Epidermal melanocyte (primary cell): ENCODE data around the gene MAML3.

Experiments
- DNase-seq: peaks from one replicate; pipeline ENCODE4 v3.0.0; 2011; ENCODE audit warnings: low spot score; ENCODE audit not compliant: insufficient read length

The MAML3 gene

DNA sequence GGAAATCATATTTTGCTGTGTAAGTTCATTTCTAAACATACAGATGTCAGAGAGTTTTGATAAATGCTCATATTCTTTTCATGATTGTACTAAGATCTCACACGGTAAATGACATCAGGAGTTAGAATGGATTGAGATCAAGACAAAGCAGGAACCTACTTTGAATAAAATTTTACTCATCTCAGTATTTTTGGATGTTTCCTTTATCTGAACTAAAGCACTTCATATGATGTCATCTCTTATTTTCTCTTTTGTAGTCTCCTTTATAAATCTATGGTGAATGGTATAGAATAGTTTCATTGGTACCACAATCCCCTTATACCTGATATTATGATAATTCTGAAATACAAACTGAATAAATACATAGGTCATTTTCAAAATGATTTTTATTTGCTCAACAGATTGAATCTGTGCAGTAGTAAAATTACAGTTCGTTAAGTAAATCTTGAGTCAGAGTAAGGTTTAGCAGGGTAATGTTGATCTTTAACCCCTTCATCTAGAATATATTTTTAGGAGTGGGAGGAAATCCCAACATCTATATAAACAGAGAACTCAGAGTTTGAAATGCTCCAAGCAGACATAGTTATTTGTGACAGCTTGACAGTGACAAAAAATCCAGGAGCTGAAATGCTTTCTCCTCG is 308.4 kb downstream of the MAML3 start:
- DNase-seq, result no peak

DNA sequence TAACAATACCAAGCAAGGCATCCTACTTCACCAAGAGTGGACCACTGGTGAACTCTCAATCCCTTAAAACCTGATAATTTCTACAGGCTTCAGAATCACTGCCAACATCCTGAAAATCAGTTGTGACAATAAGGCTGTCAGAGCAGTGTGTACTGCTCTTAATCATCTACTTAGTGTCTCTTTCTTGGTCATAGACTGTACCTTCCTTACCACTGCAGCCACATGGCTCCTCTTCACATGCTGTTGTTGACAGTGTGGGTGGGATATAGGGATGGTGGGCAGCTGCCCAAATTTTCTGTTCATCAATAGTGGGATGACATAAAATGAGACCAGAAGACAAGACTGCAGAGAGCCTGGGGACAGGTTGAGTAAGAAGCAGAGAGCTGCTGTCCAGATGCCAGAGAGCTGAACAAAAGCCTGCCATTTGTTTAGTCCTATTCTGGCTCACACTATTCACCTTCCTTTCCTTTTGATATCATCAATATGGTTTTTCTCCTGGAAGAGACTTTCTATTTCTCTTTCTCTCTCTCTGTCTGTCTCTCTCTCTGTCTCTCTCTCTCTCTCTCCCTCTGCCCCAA is 309.4 kb downstream of the MAML3 start:
- no peak for DNase-seq

DNA sequence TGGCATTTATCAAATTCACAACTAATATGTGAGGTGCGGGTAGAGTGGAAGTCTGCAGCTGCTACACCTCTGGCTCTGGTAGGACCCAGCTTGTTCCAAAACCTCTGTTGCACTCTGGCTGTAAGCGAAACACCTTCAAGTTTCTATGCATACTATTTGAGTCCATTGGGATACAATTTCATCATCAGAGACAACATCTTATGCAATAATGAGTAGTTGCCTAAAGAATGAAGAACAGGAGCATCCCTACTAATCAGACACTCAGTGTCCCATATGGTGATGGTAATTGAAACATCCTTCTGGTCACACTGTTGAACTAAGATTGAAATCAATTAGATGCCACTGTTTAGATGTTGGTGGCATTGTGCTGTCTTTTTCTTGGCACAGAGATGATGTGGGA is 309.9 kb downstream of the MAML3 start:
- no peak for DNase-seq

DNA sequence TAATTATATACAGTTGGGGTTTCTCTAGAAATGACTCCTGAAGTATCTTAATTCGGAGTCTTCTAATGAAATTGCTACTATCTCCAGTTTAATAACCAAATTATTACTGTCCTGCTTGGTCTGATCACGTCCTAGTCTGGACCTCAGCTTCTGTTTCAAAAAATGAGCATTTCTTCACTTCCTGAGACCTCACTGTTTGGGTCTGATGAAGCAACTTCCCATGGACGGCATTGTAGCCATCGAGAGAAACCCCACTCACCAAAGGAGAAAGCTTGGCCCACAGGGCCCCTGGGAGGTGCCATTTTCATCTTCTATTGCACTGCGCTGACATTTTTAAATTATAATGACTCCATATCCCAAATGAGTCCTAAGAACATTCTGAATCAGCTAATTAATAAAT is 310.3 kb downstream of the MAML3 start:
- no peak for DNase-seq

DNA sequence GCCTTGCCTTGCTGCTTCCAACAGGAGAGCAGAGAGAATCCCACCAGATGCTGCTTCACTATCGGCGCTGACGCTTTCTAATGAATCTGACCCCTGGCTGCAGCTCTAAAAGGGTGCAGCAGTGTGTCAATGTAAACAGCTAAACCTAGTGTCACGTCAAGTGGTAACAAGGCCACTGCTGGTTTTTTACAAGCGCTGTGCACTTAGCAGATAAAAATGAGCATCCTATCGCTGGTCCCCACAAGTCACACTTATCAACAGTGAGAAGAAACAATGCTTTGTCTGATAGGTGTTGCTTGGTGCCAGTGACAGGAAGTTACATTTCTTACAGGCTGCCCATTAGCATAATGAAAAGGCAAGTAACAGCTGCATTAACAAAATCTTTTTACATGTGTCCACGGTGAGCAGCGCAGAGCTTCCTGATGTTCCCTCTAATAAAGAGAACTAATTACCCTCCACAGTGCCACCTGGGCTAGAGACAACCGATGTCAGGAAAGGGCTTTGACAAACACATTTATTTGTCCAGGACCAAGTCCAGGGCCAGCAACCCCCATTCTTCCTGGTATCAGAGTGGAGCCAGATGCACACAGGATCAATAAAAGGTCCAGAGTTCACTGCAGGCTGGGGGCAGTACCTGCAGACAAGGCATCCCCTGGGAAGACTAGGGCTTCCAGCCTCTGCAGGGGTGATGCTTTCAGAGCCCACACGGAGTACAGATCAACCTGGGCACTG is 312.4 kb downstream of the MAML3 start:
- no peak for DNase-seq

DNA sequence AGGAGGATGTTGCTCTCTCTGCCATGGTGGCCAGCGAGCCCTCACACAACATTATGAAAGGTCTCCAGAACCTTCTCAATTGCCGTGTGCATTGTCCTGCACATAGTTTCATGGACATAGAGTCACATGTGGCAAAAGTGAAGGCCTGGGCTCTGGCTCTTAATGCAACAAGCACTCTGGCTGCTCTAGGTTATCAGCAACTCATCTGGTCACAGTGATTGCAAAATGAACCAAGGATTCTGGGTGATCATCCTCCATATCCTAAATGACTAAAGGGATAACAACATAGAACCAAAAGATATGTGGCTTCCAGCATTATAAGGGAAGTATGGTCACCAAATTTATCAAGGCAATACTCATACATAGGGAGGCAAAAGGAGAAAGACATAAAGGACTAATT is 313.2 kb downstream of the MAML3 start:
- no peak for DNase-seq

DNA sequence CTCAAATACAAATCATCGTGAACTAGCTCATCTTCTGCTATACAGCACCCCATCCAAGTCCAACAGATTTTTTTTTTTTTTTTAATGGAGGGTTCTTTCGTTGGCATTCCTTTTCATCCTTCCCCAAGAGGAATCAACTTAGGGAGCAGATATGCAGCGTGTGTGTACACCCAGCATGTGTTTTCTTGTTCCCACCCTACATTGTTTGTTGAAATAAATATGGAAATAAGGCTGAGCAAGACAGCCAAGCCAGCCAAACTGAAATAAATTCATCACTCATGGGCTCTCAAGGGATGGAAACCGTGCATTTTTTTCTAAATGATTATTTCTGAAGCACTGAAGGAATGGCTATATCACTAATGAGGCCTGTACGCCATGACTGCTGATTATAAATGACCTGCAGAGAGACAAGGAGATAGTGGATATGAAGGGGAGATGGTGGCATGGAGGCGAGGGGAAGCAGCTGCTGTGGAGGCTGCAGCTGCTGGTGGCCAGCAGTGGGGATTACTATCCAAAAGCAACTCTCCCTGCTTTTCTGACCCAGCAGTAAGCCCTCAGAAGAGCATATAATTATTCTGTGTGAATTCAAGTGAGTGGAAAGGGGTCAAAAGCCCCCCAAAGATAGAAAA is 314.5 kb downstream of the MAML3 start:
- no peak for DNase-seq

DNA sequence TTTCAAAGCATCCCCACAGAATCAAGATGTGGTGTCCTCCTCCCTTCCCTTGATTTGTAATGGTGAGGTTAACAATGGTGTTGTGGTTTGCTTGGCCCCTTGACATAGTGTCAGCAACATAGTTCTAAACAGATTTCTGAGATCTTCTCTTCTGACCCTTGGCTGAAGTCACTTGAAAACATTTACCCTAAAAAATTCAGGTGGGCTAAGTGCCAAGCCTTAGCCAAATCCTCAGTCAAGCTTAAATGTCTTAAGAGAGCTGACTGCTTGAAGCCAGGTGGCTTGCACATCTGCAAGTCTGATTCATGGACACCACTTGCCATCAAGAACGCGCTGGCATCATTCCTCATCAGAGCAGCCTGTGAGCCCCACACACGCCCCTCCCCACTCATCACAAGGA is 315.2 kb downstream of the MAML3 start:
- DNase-seq, result no peak

DNA sequence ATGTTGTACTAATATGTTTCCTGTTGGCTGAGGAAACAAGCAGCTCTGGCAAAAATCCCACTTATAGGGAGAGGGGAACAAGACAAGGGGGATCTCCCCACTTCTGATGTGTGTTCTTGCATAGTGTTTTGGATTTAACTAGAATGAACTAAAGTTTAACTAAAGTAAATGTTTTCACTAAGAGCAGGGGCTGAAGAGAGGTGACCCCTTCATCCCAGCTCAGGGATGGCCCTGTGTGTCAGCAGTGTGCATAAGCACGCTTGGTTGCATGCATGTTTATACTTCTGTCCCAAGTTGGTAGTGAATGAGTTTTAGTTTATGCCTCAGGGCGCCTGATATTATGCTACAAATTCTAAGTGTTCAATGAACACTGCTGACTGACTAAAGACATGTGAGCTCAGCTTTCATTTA is 319.0 kb downstream of the MAML3 start:
- peak; percentile 65 for DNase-seq

DNA sequence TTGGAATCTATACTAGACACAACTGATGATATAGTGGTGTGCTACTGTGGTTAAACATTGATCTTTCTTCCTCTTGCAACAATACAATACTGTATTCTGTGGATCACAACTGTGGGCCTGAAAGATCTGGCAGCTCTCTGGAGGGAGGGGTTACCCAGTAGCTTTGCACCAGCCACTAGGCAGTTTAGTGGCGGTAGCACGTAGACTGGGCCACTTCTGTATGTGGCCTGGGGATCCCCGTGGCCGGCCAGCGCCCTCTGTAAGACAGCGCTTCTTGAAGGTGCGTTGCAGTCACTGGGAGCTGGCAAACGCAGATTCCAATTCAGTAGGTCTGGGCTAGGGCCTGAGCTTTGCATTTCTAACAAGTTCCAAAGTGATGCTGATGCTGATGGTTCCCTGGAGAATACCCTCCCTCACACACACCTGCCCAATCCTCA is 319.7 kb downstream of the MAML3 start:
- DNase-seq, result no peak

DNA sequence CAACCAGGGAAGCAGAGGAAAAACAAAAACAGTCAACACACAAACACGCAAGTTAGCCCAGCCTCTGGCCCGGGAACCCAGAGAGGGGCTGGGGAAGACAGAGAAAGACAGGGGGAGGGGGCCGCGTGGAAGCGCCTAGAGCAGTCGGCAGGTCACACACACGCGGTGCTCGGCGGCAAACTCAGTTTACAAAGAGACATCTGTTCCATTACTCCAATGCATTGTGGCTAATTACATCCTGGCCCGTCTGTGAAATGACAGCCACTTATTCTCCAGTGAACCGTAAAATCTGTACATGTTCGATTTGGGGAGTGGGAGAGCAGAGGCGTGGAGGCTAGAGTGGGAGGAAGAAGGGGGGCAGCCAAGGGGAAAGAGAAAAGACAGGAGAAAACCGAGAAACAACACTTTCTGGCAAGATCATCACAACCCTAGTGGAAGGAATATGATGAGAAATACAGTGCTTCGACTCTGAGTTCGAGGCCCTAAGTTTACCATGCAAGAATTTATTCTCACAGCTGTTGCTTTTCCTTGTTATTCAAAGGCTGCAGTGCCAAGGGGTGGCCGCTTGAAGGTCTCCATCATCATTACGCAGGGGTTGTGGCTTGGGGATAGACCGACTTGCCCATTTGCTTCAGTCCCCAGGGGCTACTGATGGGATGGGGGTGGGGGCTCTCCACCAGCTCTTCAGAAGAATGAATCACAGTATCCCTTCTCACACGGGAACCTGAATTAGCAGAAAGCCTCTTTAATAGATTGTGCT is 320.7 kb downstream of the MAML3 start:
- DNase-seq, result no peak

DNA sequence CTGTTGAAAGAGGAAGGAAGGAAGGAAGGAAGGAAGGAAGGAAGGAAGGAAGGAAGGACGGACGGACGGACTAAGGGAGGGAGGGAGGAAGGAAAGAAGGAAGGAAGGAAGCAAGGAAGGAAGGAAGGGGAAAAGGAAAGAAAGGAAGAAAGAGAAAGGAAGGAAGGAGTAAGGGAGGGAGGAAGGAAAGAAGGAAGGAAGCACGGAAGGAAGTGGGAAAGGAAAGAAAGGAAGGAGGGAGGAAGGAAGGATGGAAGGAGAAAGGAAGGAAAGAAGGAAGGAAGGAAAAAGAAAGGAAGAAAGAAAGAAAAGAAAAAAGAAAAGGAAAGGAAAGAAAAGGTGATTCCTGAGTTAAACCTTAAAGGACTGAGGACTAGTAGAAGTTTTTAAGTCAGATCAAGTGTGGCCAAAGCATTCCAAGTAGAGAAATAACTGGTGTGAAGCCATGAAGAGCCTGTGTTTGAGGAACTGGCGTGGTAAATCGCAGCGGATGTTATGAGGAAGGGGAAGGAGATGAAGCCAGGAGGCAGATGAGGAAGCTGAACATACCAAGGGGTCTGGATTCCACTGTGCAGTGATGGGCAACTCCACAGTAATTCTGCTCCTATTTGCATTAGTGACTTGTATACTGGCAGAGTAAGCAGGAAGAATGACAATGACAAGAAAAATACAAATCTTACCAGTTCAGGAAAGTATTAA is 324.9 kb downstream of the MAML3 start:
- DNase-seq, result no peak

DNA sequence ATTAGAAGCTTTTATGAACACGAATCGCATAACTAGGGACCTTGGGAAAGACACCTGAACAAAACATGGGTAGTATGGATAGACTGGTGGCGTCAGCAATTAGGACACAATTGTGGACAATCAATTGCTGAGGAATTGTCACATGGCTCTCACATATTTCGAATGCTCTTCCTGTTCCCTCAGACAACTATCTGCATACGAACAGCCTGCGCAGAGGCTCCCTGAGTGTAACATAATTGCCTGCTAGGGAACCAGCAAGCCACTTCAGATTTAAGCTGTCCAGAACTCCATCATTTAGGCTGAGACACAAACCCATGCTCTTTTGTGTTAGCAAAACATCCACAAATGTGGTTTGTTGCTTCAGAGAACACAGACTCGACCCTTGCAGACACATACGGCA is 327.6 kb downstream of the MAML3 start:
- no peak for DNase-seq

DNA sequence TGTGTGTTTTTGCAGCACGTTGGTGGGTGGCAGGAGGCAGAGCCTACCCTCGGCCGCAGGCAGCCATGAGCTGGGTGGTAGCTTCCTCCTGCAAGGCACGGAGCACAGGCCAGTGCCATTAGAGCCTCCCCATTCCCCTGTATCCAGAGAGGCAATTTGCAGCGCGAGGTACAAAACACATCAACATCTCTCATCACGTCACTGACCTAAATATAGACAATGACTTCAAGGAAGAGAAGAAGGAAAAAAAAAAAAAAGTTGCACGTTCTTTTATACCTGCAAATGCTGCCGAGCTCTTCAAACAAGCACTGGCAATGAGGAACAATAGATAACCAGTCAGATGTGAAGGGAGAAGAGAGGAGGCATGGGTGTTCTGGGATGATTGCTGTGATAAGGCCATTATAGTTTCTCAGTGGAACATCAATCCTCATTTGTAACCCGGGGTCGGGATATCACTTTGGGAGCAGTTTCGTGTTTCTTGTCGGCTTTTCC is 328.4 kb downstream of the MAML3 start:
- no peak for DNase-seq

DNA sequence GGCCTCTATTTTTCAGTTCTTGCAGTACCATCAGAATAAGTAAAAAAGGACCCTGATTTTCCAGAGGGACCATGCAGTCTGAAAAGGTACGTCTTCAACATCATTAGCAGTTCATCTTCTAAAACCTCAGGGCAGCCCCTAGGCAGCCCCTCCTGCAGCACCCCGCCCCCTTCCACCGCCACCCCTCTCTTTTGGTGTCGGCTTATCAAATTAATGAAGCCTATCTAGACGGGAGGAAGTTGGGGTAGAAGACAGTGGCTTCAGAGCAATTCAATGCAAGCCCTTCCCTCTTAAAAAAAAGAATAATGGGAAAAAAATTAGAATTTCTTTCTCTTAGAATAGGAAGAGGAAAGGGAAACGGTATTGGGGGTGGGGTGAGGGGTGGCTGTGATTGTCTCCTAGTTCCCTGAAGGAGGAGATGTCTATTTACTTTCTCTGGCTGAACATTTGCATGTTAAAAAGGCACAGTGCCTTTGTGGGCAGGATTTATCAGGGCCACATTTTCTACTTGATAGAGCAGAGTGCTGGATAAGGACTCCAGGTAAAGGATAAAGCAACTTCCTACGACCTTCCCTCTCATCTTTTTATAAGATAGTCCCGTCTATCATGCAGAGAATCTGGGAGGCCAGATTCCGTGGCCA is 329.0 kb downstream of the MAML3 start:
- DNase-seq, result no peak

DNA sequence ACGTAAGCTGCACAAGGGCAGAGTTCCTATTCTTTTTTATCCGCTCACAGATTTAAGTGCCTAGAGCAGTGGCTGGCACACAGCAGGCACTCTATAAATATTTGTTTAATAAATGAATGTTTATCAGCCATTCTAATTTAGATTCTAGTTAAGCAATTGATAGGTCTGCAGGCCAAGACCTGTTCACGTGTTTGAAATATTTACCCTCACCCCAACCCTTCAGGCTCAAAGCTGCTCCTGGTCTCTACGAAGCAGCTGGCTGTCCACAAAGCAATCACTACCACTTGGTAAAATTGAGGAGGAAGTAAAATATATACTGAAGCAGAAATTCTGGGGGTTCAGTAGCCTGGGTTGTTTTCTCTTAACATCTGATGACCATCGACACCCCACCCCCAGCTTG is 330.2 kb downstream of the MAML3 start:
- DNase-seq, result no peak

DNA sequence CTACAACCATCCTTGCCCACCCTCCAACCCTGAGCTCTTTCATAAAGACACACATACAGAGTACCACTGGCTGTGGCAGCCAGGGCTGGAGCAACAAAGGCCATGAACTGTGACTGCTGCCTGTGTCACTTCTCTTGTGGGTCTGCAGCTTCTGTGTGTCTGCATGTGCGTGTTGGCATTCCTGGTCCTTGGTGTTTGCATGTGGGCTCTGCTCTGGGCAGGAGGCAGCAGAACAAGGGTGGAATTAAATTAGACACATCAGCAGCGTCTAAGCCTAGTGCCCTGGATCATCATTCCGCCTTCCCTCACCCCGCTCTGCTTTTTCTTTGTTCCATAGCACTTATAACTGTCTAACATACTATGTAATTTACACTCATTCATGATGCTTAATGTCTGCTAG is 330.6 kb downstream of the MAML3 start:
- no peak for DNase-seq

DNA sequence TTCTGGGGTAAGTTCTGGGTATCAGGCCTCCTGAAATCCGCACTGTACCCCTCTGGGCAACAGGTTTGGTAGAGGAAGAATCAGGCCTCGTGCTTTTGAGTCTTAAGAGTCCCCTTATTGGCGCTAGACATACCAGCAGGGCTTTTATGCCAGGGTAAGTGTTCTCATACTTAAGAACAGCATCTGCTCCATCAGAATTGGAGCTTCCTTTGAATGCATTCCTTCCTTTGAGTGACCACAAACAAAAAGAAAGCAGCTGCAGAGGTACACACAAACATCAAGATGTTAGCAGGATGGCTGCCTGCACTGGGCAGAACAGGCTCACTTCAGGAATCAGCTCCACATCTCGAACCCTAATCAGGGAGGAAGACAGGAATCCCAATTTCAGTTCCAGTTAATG is 331.6 kb downstream of the MAML3 start:
- DNase-seq, result no peak

DNA sequence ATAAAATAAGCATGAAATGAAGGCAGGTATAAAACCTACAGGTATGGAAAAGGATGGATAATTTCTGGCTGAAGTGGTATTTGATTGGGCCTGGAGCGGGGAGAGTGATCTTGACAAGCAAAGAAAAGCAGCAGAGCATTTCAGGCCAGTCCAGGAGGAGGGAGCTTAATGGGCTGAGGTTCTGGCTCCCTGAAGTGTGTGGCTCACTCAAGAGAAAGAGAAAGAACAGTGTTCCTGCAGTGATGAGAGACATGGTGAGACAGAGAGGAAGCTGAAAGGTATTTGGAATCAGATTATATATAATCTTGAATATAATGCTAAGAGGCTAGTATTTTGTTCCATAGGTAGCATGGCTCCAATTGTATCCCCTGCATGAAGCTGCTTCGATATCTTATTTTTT is 334.9 kb downstream of the MAML3 start:
- no peak for DNase-seq

DNA sequence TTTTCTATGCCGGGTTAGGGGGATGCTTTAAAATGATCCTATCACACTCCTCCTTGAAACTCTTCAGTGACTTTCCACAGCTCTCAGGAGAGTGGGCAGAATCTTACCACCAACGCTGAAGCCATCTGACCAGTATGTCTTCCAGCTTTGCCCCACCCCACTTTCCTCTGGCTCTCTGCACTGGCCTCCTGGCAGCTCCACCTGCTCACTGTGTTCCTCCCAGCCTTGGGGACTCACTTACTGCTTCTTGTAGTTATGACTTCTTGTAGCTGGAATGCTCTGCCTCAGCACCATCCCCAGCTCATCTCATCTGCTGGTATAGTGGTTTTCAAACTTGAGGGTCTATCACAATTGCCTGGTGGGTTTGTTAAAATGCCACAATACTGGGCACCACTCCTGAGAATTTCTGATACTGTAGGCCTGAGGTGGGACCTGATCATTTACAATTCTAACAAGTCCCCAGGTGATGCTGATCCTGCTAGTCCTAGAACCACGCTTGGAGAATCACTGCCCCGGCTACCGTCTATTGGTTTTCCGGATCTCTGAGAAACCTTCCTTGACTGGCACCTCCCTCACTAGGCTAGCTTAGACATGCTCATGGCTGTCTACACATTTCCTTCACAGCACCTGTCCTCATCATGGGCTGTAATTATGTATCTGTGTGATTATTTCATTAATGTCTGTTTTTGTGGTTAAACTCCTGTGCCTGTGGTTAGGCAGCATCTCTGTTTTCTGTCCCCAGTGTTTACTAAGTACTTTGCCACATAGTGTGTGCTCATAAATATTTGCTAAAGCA is 336.1 kb downstream of the MAML3 start:
- DNase-seq, result no peak
